Activated naive CD8-positive, alpha-beta T cell treated with anti-CD3 and anti-CD28 coated beads for 36 hours (primary cell): ENCODE measurements around the gene LYSET. TPM values are rescaled to one million over a fixed set of nuclear protein-coding genes. Genes with fewer than 3 reads are reported as not detected.

ENCODE experiments used
- DNase-seq: peaks from one replicate; pipeline ENCODE4 v3.0.0; 2021
- H3K27ac Mint-ChIP-seq: one replicate; pipeline ENCODE4 v1.8.0; 2022; ENCODE audit warnings: mild to moderate bottlenecking, moderate library complexity, mixed read lengths
- H3K27me3 Mint-ChIP-seq: one replicate; pipeline ENCODE4 v1.8.0; 2022; ENCODE audit warnings: mild to moderate bottlenecking, mixed read lengths
- H3K36me3 Mint-ChIP-seq: one replicate; pipeline ENCODE4 v1.8.0; 2021; ENCODE audit warnings: mild to moderate bottlenecking, mixed read lengths
- H3K4me1 Mint-ChIP-seq: one replicate; pipeline ENCODE4 v1.8.0; 2021; ENCODE audit warnings: mixed read lengths
- H3K4me3 Mint-ChIP-seq: one replicate; pipeline ENCODE4 v1.8.0; 2022; ENCODE audit warnings: mild to moderate bottlenecking, moderate library complexity, mixed read lengths
- H3K9me3 Mint-ChIP-seq: one replicate; pipeline ENCODE4 v1.8.0; 2022; ENCODE audit warnings: mixed read lengths
- total RNA-seq, 2 experiments: library from RNA; stranded (reverse); gene quantifications; one replicate each; pipeline ENCODE4 v1.2.3, GENCODE V29; 2021

Gene LYSET
- total RNA-seq, 2 experiments from 2014 or later, result 14.3 to 14.5 TPM

DNA sequence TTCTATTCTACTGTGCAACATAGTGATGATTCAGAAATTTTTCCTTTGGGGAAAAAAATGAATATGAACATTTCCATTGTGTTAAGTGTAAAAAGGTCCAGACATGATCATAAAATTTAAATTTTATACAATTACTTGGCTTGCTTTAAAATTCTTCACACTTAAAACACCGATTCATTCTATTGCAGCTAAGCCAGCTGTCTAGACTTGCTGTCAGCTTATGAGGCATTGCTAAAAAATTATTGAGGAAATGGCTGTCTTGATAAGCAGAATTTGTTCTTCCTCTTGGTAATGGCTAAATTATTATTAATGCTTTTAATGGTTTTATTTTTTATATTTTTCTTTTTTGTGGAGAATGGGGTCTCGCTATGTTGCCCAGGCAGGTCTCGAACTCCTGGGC is 1.8 kb downstream of the LYSET start:
- peaks cover 39% of the 10 kb centered on the region for H3K4me1 Mint-ChIP-seq
- no peaks in the 10 kb centered on the region for H3K27me3 Mint-ChIP-seq
- H3K27ac Mint-ChIP-seq, result no peak overlapping the region
- peaks cover 20% of the 10 kb centered on the region for H3K36me3 Mint-ChIP-seq
- no peak for DNase-seq
- no peak overlapping the region for H3K4me3 Mint-ChIP-seq
- no peaks in the 10 kb centered on the region for H3K9me3 Mint-ChIP-seq

DNA sequence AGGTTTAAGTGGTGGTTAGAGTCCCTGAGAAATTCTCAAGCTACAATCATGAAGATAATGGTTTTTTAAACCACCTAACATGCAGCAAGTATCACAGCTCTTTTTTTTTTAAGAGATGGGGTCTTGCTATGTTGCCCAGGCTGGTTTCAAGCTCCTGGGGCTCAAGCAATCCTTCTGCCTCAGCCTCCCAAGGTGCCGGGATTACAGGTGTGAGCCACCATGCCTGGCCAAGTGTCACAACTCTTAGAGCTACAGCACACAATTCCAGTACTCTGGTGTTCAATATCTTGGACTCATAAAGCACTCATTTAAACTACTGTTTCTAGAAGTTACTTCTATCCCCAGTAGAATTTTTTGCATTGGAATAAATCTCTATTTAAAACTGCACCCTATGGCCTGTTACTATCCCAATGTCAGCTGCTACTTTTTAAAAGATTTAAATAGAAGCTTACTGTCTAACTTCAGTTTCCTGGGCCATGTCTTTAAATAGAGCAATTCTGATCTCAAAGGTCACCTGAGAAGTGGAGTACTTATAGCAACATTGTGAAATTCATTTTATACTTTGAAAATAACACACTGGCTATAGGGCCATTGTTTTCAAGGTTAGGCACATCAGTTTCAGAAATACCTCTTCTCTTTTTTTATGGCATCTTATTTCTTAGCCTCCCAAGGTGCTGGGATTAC is 10.3 kb downstream of the LYSET start:
- H3K9me3 Mint-ChIP-seq, result no peaks in the 10 kb centered on the region
- no peak for DNase-seq
- H3K4me3 Mint-ChIP-seq, result no peak overlapping the region
- no peaks in the 10 kb centered on the region for H3K27me3 Mint-ChIP-seq
- H3K4me1 Mint-ChIP-seq, result peaks cover 5% of the 10 kb centered on the region
- no peak overlapping the region for H3K27ac Mint-ChIP-seq
- peaks cover 11% of the 10 kb centered on the region for H3K36me3 Mint-ChIP-seq

DNA sequence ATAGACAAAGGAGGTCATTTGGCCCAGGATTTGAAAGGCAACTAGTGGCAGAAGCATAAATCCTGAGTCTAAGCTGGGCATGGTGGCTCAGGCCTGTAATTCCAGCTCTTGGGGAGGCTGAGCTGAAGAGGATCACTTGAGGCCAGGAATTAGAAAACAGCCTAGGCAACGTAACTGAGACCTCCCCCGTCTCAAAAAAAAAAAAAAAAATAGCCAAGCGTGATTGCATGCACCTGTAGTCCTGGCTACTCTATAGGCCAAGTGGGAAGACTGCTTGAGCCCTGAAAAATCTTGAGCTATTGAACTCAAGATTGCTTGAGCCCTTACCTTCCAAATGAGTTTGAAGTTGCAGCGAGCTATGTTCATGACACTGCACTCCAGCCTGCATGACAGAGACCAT is 13.9 kb downstream of the LYSET start:
- H3K27ac Mint-ChIP-seq, result no peak overlapping the region
- no peak for DNase-seq
- H3K4me1 Mint-ChIP-seq, result peaks cover 3% of the 10 kb centered on the region
- H3K36me3 Mint-ChIP-seq, result peaks cover 13% of the 10 kb centered on the region
- no peaks in the 10 kb centered on the region for H3K27me3 Mint-ChIP-seq
- H3K4me3 Mint-ChIP-seq, result no peak overlapping the region
- H3K9me3 Mint-ChIP-seq, result no peaks in the 10 kb centered on the region

DNA sequence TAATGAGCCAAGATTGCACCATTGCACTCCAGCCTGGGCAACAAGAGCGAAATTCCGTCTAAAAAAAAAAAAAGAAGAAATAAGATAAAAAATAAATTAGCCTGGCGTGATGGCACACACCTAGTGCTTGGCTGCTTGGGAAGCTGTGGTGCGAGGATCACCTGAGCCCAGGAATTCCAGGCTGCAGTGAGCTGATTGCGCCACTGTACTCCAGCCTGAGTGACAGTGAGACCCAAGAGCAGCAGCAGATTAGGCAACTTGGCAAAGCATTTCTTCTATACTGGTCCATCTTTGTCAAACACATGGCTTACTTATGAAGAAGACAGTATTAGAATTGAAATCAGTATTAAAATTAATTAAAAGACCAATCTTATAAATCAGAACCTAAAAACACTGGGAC is 15.4 kb downstream of the LYSET start:
- Mint-ChIP-seq H3K4me1 (peaks cover 12% of the 10 kb centered on the region), H3K9me3 (no peaks in the 10 kb centered on the region), H3K4me3 (no peak overlapping the region), H3K36me3 (peaks cover 21% of the 10 kb centered on the region), H3K27me3 (no peaks in the 10 kb centered on the region), H3K27ac (no peak overlapping the region)
- no peak for DNase-seq

DNA sequence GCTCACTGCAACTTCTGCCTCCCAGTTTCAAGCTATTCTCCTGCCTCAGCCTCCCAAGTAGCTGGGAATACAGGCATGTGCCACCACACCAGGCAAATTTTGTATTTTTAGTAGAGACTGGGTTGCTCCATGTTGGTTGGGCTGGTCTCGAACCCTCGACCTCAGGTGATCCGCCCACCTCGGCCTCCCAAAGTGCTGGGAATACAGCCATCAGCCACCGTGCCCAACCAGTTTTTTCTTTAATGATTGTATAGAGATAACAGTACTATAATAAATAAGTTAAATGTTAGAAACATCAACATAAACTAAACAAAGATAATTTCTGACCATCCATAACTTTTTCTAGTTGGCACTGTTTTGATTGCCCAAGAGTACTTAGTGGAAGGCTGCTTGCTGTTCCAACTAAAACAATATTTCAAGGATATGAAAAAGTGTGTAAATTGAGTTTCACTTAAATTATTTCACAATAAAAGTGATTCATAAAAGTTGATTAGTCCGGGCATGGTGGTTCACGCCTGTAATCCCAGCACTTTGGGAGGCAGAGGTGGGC is 16.1 kb downstream of the LYSET start:
- H3K27me3 Mint-ChIP-seq, result no peaks in the 10 kb centered on the region
- H3K4me1 Mint-ChIP-seq, result peaks cover 12% of the 10 kb centered on the region
- no peaks in the 10 kb centered on the region for H3K9me3 Mint-ChIP-seq
- H3K36me3 Mint-ChIP-seq, result peaks cover 21% of the 10 kb centered on the region
- H3K4me3 Mint-ChIP-seq, result no peak overlapping the region
- DNase-seq, result no peak
- no peak overlapping the region for H3K27ac Mint-ChIP-seq

DNA sequence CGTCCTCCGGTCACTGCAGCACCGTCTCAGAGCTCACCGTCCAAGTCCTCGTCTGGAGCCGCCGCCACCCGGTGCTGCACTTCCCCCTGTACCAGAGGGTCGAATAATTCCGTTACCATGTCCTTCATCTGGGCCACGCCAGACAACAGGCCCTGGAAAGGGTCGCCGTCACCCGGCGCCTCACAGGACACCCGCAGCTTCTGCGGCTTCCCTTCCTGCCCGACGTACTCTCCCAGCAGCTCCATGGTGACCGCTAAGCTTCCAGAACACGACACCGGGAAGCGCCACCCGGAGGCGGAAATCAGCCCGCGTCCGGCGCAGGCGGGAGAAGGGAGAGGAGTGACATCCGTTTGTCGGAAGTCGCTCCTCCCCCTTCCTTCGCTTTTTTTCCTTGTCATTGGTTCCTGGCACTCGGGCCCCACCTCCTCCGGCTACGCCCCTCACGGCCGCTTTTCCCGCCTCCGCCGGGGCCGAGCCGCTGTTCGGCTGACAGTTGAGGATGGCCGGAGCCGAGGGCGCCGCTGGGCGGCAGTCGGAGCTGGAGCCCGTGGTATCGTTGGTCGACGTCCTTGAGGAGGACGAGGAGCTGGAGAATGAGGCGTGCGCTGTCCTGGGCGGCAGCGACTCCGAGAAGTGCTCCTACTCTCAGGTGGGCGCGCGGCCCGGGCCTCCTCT is 21.8 kb downstream of the LYSET start, which contains the start of the genes GON7 and UBR7:
GON7 (minus strand) TSS at position 273 of the 675 bp plus-strand sequence; CDS start at position 245, 28 bp downstream.
UBR7 (plus strand) TSS at position 464 of the 675 bp plus-strand sequence; CDS start at position 500, 36 bp downstream.
- Mint-ChIP-seq H3K4me3 (peak within 1 kb of the TSS; percentile 100), H3K27ac (peak within 1 kb of the TSS; percentile 98), H3K36me3 (peaks cover 18% of the 10 kb centered on the region), H3K27me3 (no peaks in the 10 kb centered on the region), H3K9me3 (no peaks in the 10 kb centered on the region), H3K4me1 (peaks cover 26% of the 10 kb centered on the region)
- peak; percentile 92 for DNase-seq

DNA sequence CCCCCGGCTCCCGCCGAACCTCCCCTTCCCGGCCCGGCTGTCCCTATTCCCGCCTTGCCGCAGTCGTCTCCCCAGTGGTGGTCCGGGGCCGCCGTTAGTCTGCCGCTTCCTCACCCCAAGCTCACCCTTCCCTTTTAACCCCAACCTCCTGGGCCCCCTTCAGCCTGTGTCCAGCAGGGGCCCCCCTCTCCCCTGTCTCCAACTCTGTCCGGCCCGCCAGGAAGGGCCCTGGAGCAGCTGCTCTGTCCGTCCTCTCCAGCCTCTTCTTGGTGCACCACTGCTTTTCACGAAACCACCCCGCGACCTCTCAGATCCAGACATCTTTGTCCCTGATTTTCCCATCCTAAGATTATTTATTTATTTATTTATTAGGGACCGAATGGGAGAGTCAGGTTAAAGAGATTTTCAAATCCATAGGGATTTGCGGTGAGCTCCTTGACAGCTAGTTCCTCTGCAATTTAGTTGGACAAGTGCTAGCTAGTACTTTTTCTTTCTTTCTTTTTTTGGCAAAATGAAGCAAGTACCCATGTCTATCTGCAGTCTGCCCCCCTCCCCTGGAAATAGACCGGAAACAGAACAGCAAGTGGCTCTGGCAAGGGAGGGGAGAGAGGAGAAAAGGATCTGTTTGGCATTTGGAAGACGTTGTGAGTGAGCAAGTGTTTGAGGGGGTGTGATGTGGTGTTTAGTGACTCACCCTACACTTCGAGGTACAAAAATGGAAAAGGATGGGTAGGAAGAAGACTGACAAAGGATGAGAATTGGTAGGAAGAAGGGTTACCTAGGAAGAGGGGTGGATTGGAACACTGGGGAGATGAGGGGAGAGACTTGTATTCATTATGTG is 22.6 kb downstream of the LYSET start:
- Mint-ChIP-seq H3K4me3 (peak overlapping the region; percentile 100), H3K4me1 (peaks cover 23% of the 10 kb centered on the region), H3K27ac (peak overlapping the region; percentile 98), H3K27me3 (no peaks in the 10 kb centered on the region), H3K9me3 (no peaks in the 10 kb centered on the region), H3K36me3 (peaks cover 18% of the 10 kb centered on the region)
- DNase-seq, result peak; percentile 37

DNA sequence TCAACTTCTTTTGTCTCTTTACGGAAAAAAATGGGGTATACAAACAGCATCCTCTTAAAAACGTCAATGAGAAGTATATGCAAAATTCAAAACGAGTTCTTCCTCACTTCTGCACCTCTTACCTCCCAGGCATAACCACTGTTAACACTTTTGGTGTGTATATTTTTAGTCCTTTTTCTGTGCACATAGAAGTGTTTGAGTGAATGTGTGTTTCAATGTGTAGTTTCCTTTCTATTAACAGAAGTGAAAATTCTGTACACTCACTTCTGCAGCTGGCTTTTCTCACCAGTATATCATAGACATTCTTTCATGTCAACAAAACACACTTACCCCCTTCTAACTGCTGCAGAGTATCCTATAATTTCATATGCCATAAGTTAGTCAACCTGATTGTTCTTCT is 27.3 kb downstream of the LYSET start:
- Mint-ChIP-seq H3K4me3 (no peak overlapping the region), H3K4me1 (peaks cover 13% of the 10 kb centered on the region), H3K9me3 (no peaks in the 10 kb centered on the region), H3K27ac (peak overlapping the region; percentile 30), H3K27me3 (no peaks in the 10 kb centered on the region), H3K36me3 (peaks cover 10% of the 10 kb centered on the region)
- DNase-seq, result no peak

DNA sequence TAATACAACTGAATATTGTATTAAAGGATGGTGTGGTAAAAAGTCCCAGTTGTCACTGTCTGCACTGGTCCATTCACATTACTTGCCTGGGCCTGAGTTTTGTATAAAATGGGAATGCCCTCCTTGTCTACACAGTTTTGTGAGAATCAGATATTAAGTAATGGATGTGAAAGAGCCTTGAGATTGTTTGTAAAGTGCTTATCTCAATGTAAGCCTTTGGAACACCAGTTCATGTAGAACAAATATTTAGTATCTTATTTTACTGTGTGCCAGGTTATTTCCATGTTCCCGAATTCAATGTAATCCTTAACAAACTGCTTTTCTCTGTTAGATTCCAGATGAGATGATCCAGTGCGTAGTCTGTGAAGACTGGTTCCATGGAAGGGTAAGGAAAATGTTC is 29.5 kb downstream of the LYSET start:
- Mint-ChIP-seq H3K4me1 (peaks cover 5% of the 10 kb centered on the region), H3K27me3 (no peaks in the 10 kb centered on the region), H3K9me3 (no peaks in the 10 kb centered on the region), H3K36me3 (peaks cover 14% of the 10 kb centered on the region), H3K4me3 (no peak overlapping the region), H3K27ac (no peak overlapping the region)
- no peak for DNase-seq

DNA sequence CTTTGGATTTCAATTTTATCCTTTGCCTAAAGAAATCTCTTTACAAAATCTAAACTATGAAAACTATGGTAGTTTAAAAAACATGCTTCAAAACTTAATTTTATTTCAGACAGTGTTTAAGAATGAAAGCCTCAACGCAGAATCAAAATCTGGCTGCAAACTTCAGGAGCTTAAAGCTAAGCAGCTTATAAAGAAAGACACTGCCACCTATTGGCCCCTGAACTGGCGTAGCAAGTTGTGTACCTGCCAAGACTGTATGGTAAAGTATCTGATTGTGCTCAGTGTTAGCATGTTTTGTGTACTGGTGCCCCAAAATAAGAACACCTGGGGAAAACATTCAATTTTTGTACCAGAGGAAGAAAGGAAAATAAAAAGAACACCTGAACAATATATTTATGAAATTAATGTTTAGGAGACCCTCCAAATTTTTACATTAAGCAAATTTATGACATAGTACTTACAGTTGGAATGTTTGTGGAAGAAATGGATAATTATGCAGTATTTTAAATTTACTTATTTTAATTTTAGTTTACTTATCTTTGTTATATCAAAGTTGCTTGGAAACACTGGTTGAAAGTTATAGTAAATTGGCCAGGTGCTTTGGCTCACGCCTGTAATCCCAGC is 34.1 kb downstream of the LYSET start:
- Mint-ChIP-seq H3K36me3 (peaks cover 36% of the 10 kb centered on the region), H3K9me3 (no peaks in the 10 kb centered on the region), H3K4me3 (no peak overlapping the region), H3K27ac (no peak overlapping the region), H3K27me3 (no peaks in the 10 kb centered on the region), H3K4me1 (peaks cover 8% of the 10 kb centered on the region)
- no peak for DNase-seq

DNA sequence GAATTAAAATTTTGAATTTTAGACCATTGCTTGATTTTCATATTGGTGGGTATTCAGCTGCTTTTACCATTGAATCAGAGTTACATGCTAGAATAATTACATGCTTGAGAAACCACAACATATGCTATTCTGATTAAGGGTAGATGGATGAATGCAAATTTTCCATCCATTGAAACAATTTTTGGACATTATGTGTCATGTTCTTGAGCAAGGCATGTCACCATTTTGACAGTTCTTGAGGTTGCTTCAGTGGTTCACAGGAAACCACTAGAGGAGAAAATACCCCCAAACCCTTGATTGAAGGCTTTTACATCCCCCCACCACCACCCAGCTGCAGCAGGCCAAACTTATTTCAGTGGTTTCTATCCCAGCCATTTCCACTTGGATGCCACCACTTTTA is 35.4 kb downstream of the LYSET start:
- no peaks in the 10 kb centered on the region for H3K27me3 Mint-ChIP-seq
- no peak overlapping the region for H3K27ac Mint-ChIP-seq
- H3K36me3 Mint-ChIP-seq, result peaks cover 39% of the 10 kb centered on the region
- H3K4me1 Mint-ChIP-seq, result peaks cover 8% of the 10 kb centered on the region
- no peaks in the 10 kb centered on the region for H3K9me3 Mint-ChIP-seq
- DNase-seq, result no peak
- no peak overlapping the region for H3K4me3 Mint-ChIP-seq

DNA sequence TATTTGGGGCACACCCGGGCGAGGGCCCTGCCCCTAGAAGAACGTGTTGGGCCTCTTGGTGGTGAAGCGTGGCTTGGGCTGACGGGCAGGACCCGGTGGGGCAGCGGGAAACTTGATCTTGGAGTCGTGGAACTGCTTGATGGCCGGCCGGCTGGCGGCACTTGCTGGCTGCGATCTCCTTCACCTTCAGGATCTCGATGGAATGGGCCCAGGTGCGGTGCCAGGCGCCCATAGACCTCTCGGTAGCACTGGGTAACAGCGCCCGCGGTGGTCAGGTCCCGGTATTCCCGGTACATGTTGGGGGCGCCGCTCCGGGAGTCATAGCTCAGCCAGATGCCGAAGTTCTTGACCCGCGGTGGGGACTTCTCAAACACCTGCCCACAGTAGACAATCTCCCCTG is 38.4 kb downstream of the LYSET start:
- no peak overlapping the region for H3K4me3 Mint-ChIP-seq
- DNase-seq, result no peak
- H3K36me3 Mint-ChIP-seq, result peaks cover 50% of the 10 kb centered on the region
- no peak overlapping the region for H3K27ac Mint-ChIP-seq
- H3K9me3 Mint-ChIP-seq, result no peaks in the 10 kb centered on the region
- H3K4me1 Mint-ChIP-seq, result peaks cover 5% of the 10 kb centered on the region
- no peaks in the 10 kb centered on the region for H3K27me3 Mint-ChIP-seq

DNA sequence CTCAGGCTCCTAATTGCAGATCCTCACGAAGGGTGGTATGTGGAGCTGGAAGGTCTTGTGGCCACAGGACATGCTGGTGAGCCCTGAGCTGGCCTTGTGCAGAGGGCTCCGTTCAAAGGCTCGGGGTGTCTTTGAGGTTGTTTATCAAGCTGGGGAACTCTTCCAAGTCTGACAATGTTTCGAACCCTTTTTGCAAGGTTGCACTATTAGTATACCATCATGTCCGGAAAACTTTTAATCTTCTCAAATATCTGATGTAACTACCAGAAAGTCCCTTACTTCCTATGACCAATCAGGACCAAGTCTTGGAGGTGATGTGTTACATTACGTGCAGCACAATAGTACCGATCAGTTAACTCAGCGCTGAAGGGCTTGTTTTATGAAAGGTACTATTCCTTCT is 43.4 kb downstream of the LYSET start:
- Mint-ChIP-seq H3K27me3 (peaks cover 11% of the 10 kb centered on the region), H3K36me3 (peaks cover 37% of the 10 kb centered on the region), H3K9me3 (no peaks in the 10 kb centered on the region), H3K4me3 (no peak overlapping the region), H3K27ac (no peak overlapping the region), H3K4me1 (peaks cover 9% of the 10 kb centered on the region)
- DNase-seq, result no peak

DNA sequence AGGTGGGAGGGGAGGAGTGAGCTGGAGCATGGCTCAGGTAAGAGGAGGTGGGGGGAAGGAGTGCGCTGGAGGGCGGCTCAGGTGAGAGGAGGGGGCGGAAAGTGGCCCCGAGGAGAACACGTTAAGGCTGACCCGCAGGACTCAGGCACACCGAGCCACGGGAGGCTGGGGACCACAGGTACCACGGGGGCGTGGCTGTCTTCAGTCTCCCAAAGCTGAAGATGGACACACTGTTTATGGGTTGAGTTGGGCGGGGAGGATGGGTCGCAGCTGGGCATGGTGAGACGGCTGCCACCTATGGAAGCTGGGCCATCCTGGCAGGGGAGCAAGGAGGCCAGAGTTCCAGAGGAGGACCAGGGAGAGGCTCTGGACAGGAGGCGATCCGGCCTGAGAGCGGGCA is 45.4 kb downstream of the LYSET start:
- no peaks in the 10 kb centered on the region for H3K9me3 Mint-ChIP-seq
- no peak overlapping the region for H3K4me3 Mint-ChIP-seq
- H3K27me3 Mint-ChIP-seq, result peaks cover 14% of the 10 kb centered on the region
- peaks cover 28% of the 10 kb centered on the region for H3K36me3 Mint-ChIP-seq
- no peak overlapping the region for H3K27ac Mint-ChIP-seq
- peaks cover 9% of the 10 kb centered on the region for H3K4me1 Mint-ChIP-seq
- no peak for DNase-seq
